ENCODE results near the gene POLR1G. TPM values are rescaled to one million over a fixed set of nuclear protein-coding genes. Genes with fewer than 3 reads are reported as not detected.
A peak's percentile ranks its signal among the peaks of the same experiment; 100 is the strongest.
"Not testable (repeated sequence)": the region's sequence is repeated elsewhere in the genome, so short reads cannot be mapped to it uniquely, and the experiment has no call there.

Gene POLR1G
- total RNA-seq, 5 donors from 2014 or later (not counting 1 experiment from before 2014, with no cell fraction given): 0.82 to 6.2 (median 5.0) TPM

- H3K4me1 Mint-ChIP-seq: peaks cover 0 to 12% (median 9%) of the 10 kb centered on the region in 3 donors
- H3K4me3 ChIP-seq (ENCODE audit: control insufficient read depth in 1 of 2, extremely low read depth in 1 of 2, low read length in 1 of 2); H3K27ac ChIP-seq (ENCODE audit: low read length); H3K36me3 ChIP-seq (ENCODE audit: control insufficient read depth in 2 of 2, extremely low read depth in 1 of 2, insufficient read depth in 1 of 2, low read length in 1 of 2); H3K27me3 Mint-ChIP-seq; H3K36me3 Mint-ChIP-seq; H3K9me3 ChIP-seq; DNase-seq; ATAC-seq (replicated peaks in 1 of 4); H3K27ac Mint-ChIP-seq; H3K9me3 Mint-ChIP-seq; POLR2A ChIA-PET; H3K4me3 Mint-ChIP-seq: not testable (repeated sequence)
- H3K4me1 ChIP-seq (ENCODE audit: control insufficient read depth in 1 of 2, extremely low read depth in 1 of 2, insufficient read depth in 2 of 2, low read length in 2 of 2): peaks cover 0 to 20% of the 10 kb centered on the region in 2 experiments
- H3K27me3 ChIP-seq (replicated peaks in 1 of 2; ENCODE audit: control insufficient read depth in 2 of 2, extremely low read depth in 1 of 2, insufficient read depth in 2 of 2, low read length in 1 of 2): peaks cover 0 to 12% of the 10 kb centered on the region in 2 experiments
- CTCF ChIA-PET: interaction anchor here in 1 of 2 donors (0.9 to 1.5 kb wide), 2 partner anchors 47 to 54 kb away, joined by 3 read pairs; no protein-coding TSS in a partner anchor
- no CpG with 5 or more reads among the region's 9 CpGs for WGBS (ENCODE audit: insufficient coverage)
These were observed 24.6 kb downstream of the POLR1G start for GRCh38 chr19:45431008-45431407.

- WGBS (ENCODE audit: insufficient coverage): 92% methylated on average over 2 of the region's 8 CpGs
- H3K9me3 ChIP-seq; H3K27me3 Mint-ChIP-seq; H3K4me3 Mint-ChIP-seq; H3K9me3 Mint-ChIP-seq; H3K27ac Mint-ChIP-seq; ATAC-seq (replicated peaks in 1 of 4); CTCF ChIA-PET; DNase-seq; H3K27ac ChIP-seq (ENCODE audit: low read length); H3K36me3 Mint-ChIP-seq; H3K4me3 ChIP-seq (ENCODE audit: control insufficient read depth in 1 of 2, extremely low read depth in 1 of 2, low read length in 1 of 2); H3K4me1 Mint-ChIP-seq; H3K36me3 ChIP-seq (ENCODE audit: control insufficient read depth in 2 of 2, extremely low read depth in 1 of 2, insufficient read depth in 1 of 2, low read length in 1 of 2): not testable (repeated sequence)
- POLR2A ChIA-PET: interaction anchor here in 1 of 2 donors (0.6 kb wide), 2 partner anchors 43 to 49 kb away, joined by 3 read pairs; no protein-coding TSS in a partner anchor
- Histone ChIP-seq H3K27me3 (replicated peaks in 1 of 2; ENCODE audit: control insufficient read depth in 2 of 2, extremely low read depth in 1 of 2, insufficient read depth in 2 of 2, low read length in 1 of 2) (peaks cover 0 to 12% of the 10 kb centered on the region in 2 experiments), H3K4me1 (ENCODE audit: control insufficient read depth in 1 of 2, extremely low read depth in 1 of 2, insufficient read depth in 2 of 2, low read length in 2 of 2) (peaks cover 0 to 16% of the 10 kb centered on the region in 2 experiments)
These were observed 26.1 kb downstream of the POLR1G start for GRCh38 chr19:45432543-45432942.

- no peaks in the 10 kb centered on the region for H3K36me3 Mint-ChIP-seq
- ATAC-seq (replicated peaks in 1 of 4) (no peak), DNase-seq (no peak)
- no peak overlapping the region for H3K4me3 Mint-ChIP-seq
- H3K27me3 ChIP-seq (replicated peaks in 1 of 2; ENCODE audit: control insufficient read depth in 2 of 2, extremely low read depth in 1 of 2, insufficient read depth in 2 of 2, low read length in 1 of 2): no peaks in the 10 kb centered on the region
- no CpG with 5 or more reads among the region's 3 CpGs for WGBS (ENCODE audit: insufficient coverage)
- ChIA-PET POLR2A (interaction anchor here in 1 of 2 donors (0.6 kb wide), 1 partner anchor 20 kb away, joined by 6 read pairs; no protein-coding TSS in a partner anchor), CTCF (interaction anchor here in 1 of 2 donors (0.8 kb wide), 1 partner anchor 42 kb away, joined by 4 read pairs; no protein-coding TSS in a partner anchor)
- H3K4me1 ChIP-seq (ENCODE audit: control insufficient read depth in 1 of 2, extremely low read depth in 1 of 2, insufficient read depth in 2 of 2, low read length in 2 of 2): peaks cover 4 to 21% of the 10 kb centered on the region in 2 experiments
- H3K27ac Mint-ChIP-seq: no peak overlapping the region
- no peaks in the 10 kb centered on the region for H3K27me3 Mint-ChIP-seq
- H3K36me3 ChIP-seq (ENCODE audit: control insufficient read depth in 2 of 2, extremely low read depth in 1 of 2, insufficient read depth in 1 of 2, low read length in 1 of 2): no peaks in the 10 kb centered on the region
- no peaks in the 10 kb centered on the region for H3K9me3 Mint-ChIP-seq
- H3K4me1 Mint-ChIP-seq: peaks cover 12 to 14% (median 14%) of the 10 kb centered on the region in 3 donors
- no peak overlapping the region for H3K27ac ChIP-seq (ENCODE audit: low read length)
- no peaks in the 10 kb centered on the region for H3K9me3 ChIP-seq
- no peak overlapping the region for H3K4me3 ChIP-seq (ENCODE audit: control insufficient read depth in 1 of 2, extremely low read depth in 1 of 2, low read length in 1 of 2)
These were observed 30.9 kb downstream of the POLR1G start for GRCh38 chr19:45437328-45437727.

GRCh38 chr19:45439190-45439568 lies 32.7 kb downstream of the POLR1G start:
- ATAC-seq (replicated peaks in 1 of 4) (no peak), DNase-seq (no peak)
- Histone ChIP-seq H3K4me3 (ENCODE audit: control insufficient read depth in 1 of 2, extremely low read depth in 1 of 2, low read length in 1 of 2) (peak overlapping the region; percentile 32 to 49), H3K27ac (ENCODE audit: low read length) (peak overlapping the region; percentile 43), H3K36me3 (ENCODE audit: control insufficient read depth in 2 of 2, extremely low read depth in 1 of 2, insufficient read depth in 1 of 2, low read length in 1 of 2) (no peaks in the 10 kb centered on the region), H3K27me3 (replicated peaks in 1 of 2; ENCODE audit: control insufficient read depth in 2 of 2, extremely low read depth in 1 of 2, insufficient read depth in 2 of 2, low read length in 1 of 2) (peaks cover 0 to 7% of the 10 kb centered on the region in 2 experiments), H3K9me3 (no peaks in the 10 kb centered on the region), H3K4me1 (ENCODE audit: control insufficient read depth in 1 of 2, extremely low read depth in 1 of 2, insufficient read depth in 2 of 2, low read length in 2 of 2) (peaks cover 9 to 39% of the 10 kb centered on the region in 2 experiments)
- POLR2A ChIA-PET: interaction anchor here (0.5 to 1.6 kb wide), 8 partner anchors 29 to 40 kb away, joined by 3 to 15 read pairs (median 7); partner anchors contain the start of gene FOSB (in 1 of the 2)
- no peaks in the 10 kb centered on the region for H3K9me3 Mint-ChIP-seq
- CTCF ChIA-PET: interaction anchor here (0.5 to 3.5 kb wide), 17 partner anchors 10 to 404 kb away, joined by 3 to 135 read pairs (median 6); partner anchors contain the start of gene FOSB (in 1 of the 2)
- no peaks in the 10 kb centered on the region for H3K36me3 Mint-ChIP-seq
- H3K4me3 Mint-ChIP-seq: peak overlapping the region in 2 of 3 donors; percentile 64 to 77
- no peaks in the 10 kb centered on the region for H3K27me3 Mint-ChIP-seq
- H3K4me1 Mint-ChIP-seq: peaks cover 24 to 33% (median 29%) of the 10 kb centered on the region in 3 donors
- WGBS (ENCODE audit: insufficient coverage): no CpG with 5 or more reads among the region's 10 CpGs
- H3K27ac Mint-ChIP-seq: peak overlapping the region in 1 of 2 donors; percentile 11

- Mint-ChIP-seq H3K27me3 (no peaks in the 10 kb centered on the region), H3K4me1 (peaks cover 28 to 38% (median 34%) of the 10 kb centered on the region in 3 donors), H3K27ac (peak overlapping the region in 1 of 2 donors; percentile 11), H3K4me3 (peak overlapping the region; percentile 64 to 77 (median 75)), H3K9me3 (no peaks in the 10 kb centered on the region), H3K36me3 (no peaks in the 10 kb centered on the region)
- Histone ChIP-seq H3K27me3 (replicated peaks in 1 of 2; ENCODE audit: control insufficient read depth in 2 of 2, extremely low read depth in 1 of 2, insufficient read depth in 2 of 2, low read length in 1 of 2) (peaks cover 0 to 7% of the 10 kb centered on the region in 2 experiments), H3K36me3 (ENCODE audit: control insufficient read depth in 2 of 2, extremely low read depth in 1 of 2, insufficient read depth in 1 of 2, low read length in 1 of 2) (no peaks in the 10 kb centered on the region), H3K9me3 (no peaks in the 10 kb centered on the region), H3K4me1 (ENCODE audit: control insufficient read depth in 1 of 2, extremely low read depth in 1 of 2, insufficient read depth in 2 of 2, low read length in 2 of 2) (peaks cover 9 to 44% of the 10 kb centered on the region in 2 experiments), H3K27ac (ENCODE audit: low read length) (peak overlapping the region; percentile 69), H3K4me3 (ENCODE audit: control insufficient read depth in 1 of 2, extremely low read depth in 1 of 2, low read length in 1 of 2) (peak overlapping the region; percentile 32 to 49)
- CTCF ChIA-PET: interaction anchor here (0.5 to 3.5 kb wide), 16 partner anchors 10 to 206 kb away, joined by 3 to 135 read pairs (median 6); partner anchors contain the start of gene FOSB (in 1 of the 2)
- WGBS (ENCODE audit: insufficient coverage): under 1% methylated on average over 70 of the region's 78 CpGs
- DNase-seq (peak; percentile 63 to 92 (median 80)), ATAC-seq (replicated peaks in 1 of 4) (peak; percentile 67 to 83 (median 80))
- POLR2A ChIA-PET: interaction anchor here (0.5 to 1.6 kb wide), 9 partner anchors 28 to 39 kb away, joined by 3 to 15 read pairs (median 7); partner anchors contain the start of gene FOSB (in 1 of the 2)
These were observed 33.3 kb downstream of the POLR1G start for GRCh38 chr19:45439569-45440258.

GRCh38 chr19:45440259-45440638 lies 33.8 kb downstream of the POLR1G start:
- H3K27me3 Mint-ChIP-seq: no peaks in the 10 kb centered on the region
- Histone ChIP-seq H3K36me3 (ENCODE audit: control insufficient read depth in 2 of 2, extremely low read depth in 1 of 2, insufficient read depth in 1 of 2, low read length in 1 of 2) (no peaks in the 10 kb centered on the region), H3K9me3 (no peaks in the 10 kb centered on the region), H3K27ac (ENCODE audit: low read length) (peak overlapping the region; percentile 69), H3K4me3 (ENCODE audit: control insufficient read depth in 1 of 2, extremely low read depth in 1 of 2, low read length in 1 of 2) (peak overlapping the region in 1 of 2 donors; percentile 32), H3K4me1 (ENCODE audit: control insufficient read depth in 1 of 2, extremely low read depth in 1 of 2, insufficient read depth in 2 of 2, low read length in 2 of 2) (peaks cover 9 to 48% of the 10 kb centered on the region in 2 experiments), H3K27me3 (replicated peaks in 1 of 2; ENCODE audit: control insufficient read depth in 2 of 2, extremely low read depth in 1 of 2, insufficient read depth in 2 of 2, low read length in 1 of 2) (peaks cover 0 to 7% of the 10 kb centered on the region in 2 experiments)
- H3K9me3 Mint-ChIP-seq: no peaks in the 10 kb centered on the region
- WGBS (ENCODE audit: insufficient coverage): 100% methylated on average over 2 of the region's 9 CpGs
- DNase-seq (peak in 1 of 35 experiments; percentile 23), ATAC-seq (replicated peaks in 1 of 4) (no peak)
- peaks cover 33 to 44% (median 39%) of the 10 kb centered on the region in 3 donors for H3K4me1 Mint-ChIP-seq
- peak overlapping the region; percentile 64 to 77 (median 75) for H3K4me3 Mint-ChIP-seq
- no peaks in the 10 kb centered on the region for H3K36me3 Mint-ChIP-seq
- POLR2A ChIA-PET: interaction anchor here in 1 of 2 donors (0.5 to 1.6 kb wide), 5 partner anchors 14 to 38 kb away, joined by 3 to 15 read pairs (median 4); partner anchors contain the start of gene FOSB
- CTCF ChIA-PET: interaction anchor here (0.7 to 3.5 kb wide), 11 partner anchors 9 to 203 kb away, joined by 3 to 135 read pairs (median 8); partner anchors contain the start of gene FOSB (in 1 of the 2)
- peak overlapping the region; percentile 72 to 79 for H3K27ac Mint-ChIP-seq
